ENCODE data around the gene RABGGTA.
"Not testable (repeated sequence)": the region's sequence is repeated elsewhere in the genome, so short reads cannot be mapped to it uniquely, and the experiment has no call there.

The RABGGTA gene

GRCh38 chr14:24238123-24238522 lies 33.3 kb downstream of the RABGGTA start:
- DNase-seq = no peak

- DNase-seq = no peak
Measured at GRCh38 chr14:24237463-24237955, 33.9 kb downstream of the RABGGTA start.

GRCh38 chr14:24236689-24237462 lies 34.5 kb downstream of the RABGGTA start:
- no peak for DNase-seq

GRCh38 chr14:24235804-24236688 lies 35.4 kb downstream of the RABGGTA start:
- no peak for DNase-seq

GRCh38 chr14:24234095-24235005 lies 37.0 kb downstream of the RABGGTA start:
- DNase-seq = no peak

GRCh38 chr14:24233538-24233866 lies 37.9 kb downstream of the RABGGTA start:
- no peak for DNase-seq

DNA sequence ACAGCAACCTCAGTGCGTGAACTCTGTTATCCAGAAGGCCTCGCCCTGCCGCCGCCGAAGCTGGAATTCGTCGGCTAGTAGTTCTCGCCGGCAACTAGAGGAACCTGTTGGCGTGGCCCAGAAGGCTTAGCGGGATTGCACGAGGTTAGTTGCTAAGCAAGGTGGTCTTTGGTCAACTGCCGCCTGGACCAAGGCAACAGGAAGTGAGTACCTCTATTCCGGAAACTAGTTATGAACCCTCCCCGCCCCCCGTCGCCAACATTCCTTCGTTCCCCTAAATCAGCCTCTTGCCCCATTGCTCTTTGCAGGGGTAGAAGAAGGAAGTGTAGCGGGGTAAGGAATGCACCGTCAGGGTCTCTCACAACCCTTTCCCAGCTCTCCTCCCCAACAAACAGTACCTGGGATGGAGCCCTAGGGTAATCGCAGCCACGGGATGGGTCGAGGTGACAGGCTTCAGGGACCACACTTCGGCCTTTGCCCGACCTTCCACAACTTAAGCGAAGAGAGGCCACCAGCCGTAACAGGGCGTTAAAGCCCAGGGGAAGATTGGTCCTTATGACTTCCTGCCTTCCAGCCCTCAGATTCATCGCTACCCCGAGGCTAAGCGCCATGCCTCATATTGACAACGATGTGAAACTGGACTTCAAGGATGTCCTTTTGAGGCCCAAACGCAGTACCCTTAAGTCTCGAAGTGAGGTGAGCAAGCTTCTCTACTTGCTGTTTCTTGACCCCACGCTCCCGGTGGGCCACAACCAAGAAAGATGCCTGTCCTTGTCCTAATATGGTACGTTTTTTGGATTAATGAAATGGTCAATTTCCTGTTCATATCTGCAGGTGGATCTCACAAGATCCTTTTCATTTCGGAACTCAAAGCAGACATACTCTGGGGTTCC lies 38.5 kb downstream of the RABGGTA start, which contains the start of gene GMPR2:
Gene GMPR2 (plus strand): TSS at position 285 of the 893 bp plus-strand sequence. CDS start 325 bp downstream, at position 610.
- DNase-seq = no peak

GRCh38 chr14:24232121-24232644 lies 39.2 kb downstream of the RABGGTA start, which contains the start of gene NEDD8:
TSS of gene NEDD8 (minus strand) at chr14:24232367. CDS start at chr14:24232267, 100 bp downstream.
- DNase-seq = peak; percentile 98 to 99

DNA sequence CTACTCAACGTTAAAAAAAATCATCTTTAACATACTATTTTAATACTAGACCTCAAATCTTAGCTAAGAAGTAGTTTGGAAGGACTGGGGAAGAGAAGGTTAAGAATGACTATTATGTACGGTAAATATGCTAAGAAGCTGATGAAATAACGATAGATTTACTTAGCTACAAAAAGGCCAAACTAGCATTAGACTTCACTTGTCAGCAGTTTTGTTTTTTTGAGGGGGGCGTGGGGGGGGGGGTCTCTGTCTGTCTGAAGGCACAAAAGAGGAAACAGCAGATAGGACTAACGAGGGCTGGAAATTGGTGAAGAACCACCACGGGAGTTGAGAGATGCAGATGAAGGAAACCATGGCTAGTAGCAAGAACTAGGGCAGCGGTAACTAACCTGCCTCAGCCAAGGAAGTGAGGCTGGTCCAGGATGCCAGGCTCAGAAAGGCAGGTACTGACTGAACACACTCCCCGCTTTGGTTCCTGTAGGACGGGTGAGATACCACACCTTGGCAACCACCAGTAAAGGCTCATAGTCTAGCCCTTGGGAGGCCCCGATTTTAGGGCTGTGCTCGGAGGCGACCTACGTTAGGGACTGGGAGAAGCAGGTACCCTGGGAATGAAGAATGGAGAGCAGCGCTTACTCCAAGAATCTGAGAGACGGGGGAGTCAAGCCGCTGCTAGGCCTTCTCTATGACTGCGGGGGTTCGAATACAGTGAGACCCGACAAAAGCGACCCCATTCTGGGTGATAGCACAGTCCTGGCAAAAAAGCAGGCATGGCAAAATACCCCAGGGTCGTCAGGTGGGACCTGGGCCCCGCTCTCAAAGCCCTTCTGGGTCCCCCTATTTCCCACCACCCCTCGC lies 39.9 kb downstream of the RABGGTA start:
- no peak for DNase-seq

GRCh38 chr14:24228902-24229301 lies 42.5 kb downstream of the RABGGTA start:
- no peak for DNase-seq

DNA sequence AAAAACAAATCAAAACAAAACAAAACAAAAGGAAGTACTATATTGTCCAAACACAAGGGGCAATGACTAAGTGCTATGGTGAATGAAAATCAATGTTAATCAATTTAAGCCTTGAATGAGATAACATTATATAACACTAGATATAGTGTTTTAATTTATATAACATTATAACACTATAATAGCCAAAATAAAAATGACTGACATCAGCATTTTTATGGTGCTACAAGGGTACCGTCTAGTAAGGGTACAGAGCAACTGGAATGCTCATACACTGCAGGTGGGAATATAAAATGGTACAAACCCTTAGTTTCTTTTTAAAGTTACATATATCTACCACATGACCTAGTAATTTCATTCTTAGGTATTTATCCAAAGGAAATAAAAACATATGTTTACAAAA lies 44.9 kb downstream of the RABGGTA start:
- no peak for DNase-seq

DNA sequence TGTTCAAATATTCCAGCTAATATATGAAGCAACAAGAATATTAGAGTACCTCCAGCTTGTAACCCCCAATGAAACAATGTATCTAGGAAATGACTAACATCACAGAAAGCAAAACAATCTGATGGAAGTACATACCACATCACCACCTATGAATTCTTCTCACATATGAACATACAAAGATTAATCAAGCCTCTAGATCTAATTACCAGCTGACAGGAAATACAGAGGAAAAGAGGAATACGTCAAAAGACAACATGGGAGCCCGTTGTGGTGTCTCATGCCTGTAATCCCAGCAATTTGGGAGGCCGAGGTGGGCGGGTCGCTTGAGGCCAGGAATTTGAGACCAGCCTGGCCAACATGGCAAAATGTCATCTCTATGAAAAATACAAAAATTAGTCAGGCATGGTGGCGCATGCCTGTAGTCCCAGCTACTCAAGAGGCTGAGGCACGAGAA lies 46.8 kb downstream of the RABGGTA start:
- no peak for DNase-seq

GRCh38 chr14:24222987-24223386 lies 48.4 kb downstream of the RABGGTA start:
- not testable (repeated sequence) for DNase-seq

- DNase-seq = no peak
Measured at GRCh38 chr14:24219521-24219920, 51.9 kb downstream of the RABGGTA start.

- DNase-seq = no peak
Measured at GRCh38 chr14:24219080-24219479, 52.3 kb downstream of the RABGGTA start.

- not testable (repeated sequence) for DNase-seq
Measured at GRCh38 chr14:24216876-24217275, 54.5 kb downstream of the RABGGTA start.

- DNase-seq = no peak
Measured at GRCh38 chr14:24216345-24216699, 55.1 kb downstream of the RABGGTA start.

Measured in inflammatory macrophage (primary cell).